ENCODE results near the gene OPA1.
A peak's percentile ranks its signal among the peaks of the same experiment; 100 is the strongest.

OPA1 gene

DNA sequence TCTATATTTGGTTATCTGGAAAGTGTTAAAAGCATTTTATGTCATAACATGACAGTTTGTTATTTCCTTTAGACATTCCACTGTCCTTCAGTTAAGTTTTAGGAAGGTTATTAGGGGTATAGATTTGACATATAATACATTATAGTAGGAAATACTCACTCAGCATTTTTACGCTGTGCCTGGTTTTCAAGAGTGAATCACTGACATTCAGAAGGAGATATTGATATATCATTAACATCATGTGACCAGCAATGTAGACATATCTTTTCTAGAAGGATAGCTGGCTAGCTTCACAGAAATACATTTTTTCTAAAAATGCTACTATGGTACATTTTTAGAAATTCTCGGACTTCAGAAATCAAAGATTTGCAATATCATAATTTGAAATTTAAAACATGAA is 57.6 kb downstream of the OPA1 start:
- DNase-seq: no peak

DNA sequence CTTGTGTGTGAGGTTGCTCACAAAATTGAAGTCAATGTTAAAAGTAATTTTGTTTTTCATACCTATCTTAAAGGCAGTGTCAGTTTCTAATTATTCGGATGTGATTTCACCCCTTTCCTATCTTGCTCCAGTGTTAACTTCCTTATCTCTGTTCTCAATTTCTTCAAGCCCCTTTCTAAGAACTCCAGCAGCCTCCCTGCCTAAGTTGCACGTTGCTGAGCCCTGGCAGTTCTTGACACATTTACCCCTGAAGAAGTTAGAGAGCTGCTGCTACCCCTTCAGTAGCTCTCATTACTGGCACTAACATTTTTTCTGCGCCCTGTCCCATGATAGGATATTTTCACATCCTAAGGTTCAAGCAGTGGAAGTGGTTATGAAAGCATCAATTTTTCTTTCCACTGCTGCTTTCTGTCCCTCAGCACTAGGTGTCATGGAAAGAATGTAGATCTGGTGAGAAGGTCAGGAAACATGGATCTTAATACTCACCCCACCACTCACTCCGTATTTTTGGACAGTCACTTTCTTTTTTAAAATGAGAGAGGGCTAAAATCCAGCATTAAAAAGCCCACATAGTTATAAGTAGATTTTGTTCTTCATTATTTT is 62.9 kb downstream of the OPA1 start:
- DNase-seq: no peak

DNA sequence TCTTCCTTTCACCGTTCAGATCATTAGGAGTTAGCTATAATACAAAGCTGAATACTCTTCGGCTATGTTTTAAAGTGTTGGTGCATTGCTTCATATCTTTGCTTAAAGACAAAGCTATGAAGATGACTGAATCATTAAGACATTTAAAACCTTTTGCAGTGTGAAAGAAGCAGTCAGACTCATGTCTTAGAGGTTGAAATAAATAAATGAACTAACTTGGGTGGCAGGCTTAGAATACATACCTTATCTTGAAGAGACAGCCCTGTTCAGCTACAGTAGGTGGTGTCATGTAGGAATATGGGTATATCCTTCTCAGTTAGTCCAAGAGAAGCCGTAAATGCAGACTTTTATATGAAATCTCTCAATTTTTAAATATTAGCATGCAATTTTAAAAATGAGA is 63.4 kb downstream of the OPA1 start:
- DNase-seq: no peak

DNA sequence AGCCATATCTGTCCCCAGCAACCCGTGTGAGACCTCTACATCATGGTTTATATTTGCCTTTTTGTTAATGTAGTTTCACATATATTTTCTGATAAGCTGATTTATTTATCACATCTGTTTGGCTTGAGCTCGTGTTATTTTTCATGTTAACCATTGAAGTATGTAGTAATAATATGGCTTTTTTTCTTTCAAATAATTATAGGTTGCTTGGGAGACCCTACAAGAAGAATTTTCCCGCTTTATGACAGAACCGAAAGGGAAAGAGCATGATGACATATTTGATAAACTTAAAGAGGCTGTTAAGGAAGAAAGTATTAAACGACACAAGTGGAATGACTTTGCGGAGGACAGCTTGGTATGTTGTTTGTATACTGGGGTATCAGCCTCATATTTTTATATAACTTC is 63.9 kb downstream of the OPA1 start:
- no peak for DNase-seq

DNA sequence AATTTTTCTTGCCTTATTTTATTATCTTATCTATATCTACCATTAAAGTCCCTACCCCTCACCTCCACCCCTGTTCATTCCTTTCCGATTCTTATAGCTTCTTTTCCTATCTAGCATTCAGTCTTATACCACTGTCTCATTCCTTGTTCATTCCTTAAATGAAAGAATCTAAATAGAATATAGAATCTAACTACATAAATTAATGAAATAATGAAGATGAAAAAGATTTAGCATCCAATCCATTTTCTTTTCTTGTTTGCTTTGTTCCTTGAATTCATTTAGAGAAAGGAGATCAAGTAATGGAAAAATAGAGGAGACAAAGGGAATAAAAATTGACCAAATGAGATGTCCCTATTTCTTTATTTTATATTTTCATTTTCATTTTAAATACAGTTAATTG is 67.2 kb downstream of the OPA1 start:
- DNase-seq: no peak

- DNase-seq: no peak
These were observed 67.8 kb downstream of the OPA1 start for GRCh38 chr3:193660698-193661411.

GRCh38 chr3:193662757-193663322 is 69.8 kb downstream of the OPA1 start:
- no peak for DNase-seq

DNA sequence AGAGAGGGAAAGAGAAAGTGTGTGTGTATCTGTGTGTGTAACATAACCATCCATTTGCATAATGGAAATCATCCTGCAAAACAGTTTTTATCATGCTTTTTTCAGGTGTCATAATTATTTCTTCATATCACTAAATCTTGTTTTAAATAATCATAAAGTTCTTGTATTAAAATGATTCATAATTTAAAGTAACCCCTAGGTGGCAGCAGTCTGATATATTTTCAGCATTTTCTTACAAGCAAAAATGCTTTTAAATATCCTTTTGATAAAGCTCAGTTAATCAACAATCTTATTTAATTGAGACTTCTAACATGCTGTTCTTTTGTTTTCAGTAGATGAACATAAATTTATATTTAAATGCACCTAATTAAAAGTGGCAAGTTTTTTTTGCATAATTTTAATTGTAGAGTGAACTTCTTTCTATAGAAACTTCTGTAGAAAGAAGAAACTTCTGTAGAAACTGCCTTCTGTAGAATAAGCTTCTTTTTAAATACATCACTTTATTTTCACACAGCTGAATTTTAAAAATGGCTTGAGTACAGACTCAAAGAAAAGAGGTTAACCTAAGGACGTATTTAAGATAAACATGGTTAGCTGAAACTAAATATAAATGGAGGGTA is 72.5 kb downstream of the OPA1 start:
- DNase-seq: peak in 1 of 5 donors; percentile 35

GRCh38 chr3:193673845-193674244 is 80.8 kb downstream of the OPA1 start:
- DNase-seq: no peak

GRCh38 chr3:193674714-193675113 is 81.7 kb downstream of the OPA1 start:
- no peak for DNase-seq

GRCh38 chr3:193677734-193678133 is 84.7 kb downstream of the OPA1 start:
- no peak for DNase-seq

- DNase-seq: no peak
These were observed 87.2 kb downstream of the OPA1 start for GRCh38 chr3:193680220-193680619.

DNA sequence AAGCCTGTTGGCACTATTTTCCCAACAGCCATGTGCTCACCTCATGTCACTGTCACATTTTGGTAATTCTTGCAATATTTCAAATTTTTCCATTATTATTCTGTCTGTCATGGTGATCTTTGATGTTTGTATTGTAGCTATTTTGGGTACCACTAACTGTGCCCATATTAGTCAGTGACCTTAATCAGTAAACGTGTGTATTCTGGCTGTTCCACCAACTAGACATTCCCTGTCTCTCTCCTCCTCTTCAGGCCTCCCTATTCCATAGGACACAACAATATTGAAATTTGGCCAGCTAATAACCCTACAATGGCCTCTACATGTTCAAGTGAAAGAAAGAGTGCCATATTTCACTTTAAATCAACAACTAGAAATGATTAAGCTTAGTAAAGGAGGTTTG is 88.6 kb downstream of the OPA1 start:
- DNase-seq: no peak

DNA sequence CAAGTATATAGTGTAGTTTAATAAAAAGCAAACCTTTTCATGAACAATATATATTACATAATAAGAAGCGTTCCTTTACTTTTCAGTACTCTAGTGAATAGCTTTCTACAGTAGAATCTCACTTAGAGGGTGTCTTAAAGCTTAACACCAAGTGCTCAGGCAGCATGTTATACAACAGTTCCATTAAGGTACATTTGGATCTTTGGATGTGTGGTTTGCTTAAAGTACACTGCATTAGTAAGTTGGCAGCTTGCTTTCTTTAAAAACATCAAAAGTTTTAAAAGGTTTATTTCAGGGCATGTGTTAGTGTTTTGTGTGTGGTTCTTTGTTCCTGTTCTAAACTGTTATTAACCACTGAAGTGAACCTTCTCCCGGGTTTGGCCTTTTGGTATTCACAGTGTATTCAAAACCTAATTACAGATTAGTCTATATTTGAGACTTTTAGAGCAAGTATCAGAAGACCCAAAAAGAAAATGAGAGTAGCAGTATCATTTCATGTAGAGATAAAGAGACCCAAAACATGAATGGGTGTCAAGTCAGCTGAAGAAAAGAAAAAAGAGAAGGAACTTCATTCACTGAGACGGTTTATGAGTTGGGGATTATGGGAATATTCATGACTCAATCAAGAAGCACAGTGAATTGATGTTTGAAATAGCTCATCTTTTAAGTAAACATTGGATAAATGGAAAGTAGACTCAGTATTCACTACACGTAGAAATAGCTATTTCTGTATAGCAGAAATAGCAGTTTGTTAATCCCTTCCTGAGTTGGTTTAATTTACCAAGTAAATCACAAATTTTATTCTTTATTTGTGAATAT is 93.9 kb downstream of the OPA1 start:
- no peak for DNase-seq

DNA sequence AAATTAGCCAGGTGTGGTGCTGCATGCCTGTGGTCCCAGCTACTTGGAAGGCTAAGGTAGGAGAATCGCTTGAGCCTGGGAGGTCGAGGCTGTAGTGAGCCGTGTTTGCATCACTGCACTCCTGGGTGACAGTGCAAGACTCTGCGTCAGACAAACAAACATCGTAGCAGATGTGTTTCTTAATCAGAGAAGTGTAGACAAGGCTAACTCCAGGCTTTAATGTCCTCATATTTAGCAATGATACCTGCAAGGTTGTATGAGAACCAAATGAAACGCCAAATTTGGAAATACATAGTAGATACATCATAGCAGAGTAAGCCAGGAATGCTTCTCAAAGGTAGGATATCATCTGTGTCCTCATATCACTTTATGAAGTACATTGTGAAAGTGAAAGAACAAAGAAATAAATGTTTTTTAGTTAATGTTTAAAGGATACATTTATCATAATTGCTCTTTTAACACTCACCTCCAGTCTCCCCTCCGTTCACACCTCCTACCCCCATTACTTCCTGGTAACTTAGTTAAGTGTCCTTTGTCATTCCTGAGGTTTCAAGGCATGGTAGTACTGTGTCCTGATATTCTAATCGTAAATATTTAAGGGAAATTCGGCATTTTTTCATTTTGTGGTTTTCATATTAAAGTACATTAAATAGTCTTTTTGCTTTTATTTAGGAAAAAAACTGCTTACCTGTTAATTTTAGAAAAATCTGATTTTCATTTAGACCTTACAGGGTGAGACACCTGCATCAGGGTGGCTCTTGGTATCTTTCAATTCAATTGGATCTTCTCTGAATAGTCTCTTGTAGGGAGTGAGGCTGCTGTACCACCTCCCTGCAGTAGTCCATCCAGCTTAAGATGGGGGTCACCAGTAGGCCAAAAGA is 96.1 kb downstream of the OPA1 start:
- no peak for DNase-seq

- no peak for DNase-seq
These were observed 100.8 kb downstream of the OPA1 start for GRCh38 chr3:193693774-193694173.

- DNase-seq: no peak
These were observed 109.1 kb downstream of the OPA1 start for GRCh38 chr3:193701953-193702635.

- no peak for DNase-seq
These were observed 110.0 kb downstream of the OPA1 start for GRCh38 chr3:193702967-193703366.

- no peak for DNase-seq
These were observed 111.4 kb downstream of the OPA1 start for GRCh38 chr3:193704431-193704830.

DNA sequence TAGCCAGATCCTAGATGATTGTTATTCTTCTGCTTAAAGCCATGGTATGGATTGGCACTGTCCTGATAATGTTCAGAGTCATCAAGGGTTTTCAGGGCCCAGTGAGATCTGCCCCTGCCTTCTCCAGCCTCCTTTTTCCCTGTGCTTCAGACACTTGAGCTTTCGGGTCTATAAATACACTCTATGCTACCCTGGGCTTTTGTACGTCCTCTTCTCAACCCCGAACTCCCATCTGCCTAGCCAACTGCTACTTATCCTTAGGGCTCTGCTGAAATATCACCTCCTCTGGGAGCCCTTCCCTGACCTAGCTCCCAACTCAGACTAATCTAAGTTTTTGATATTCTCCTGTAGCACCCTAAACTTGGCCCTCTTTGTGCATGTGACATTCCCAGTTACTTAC is 115.3 kb downstream of the OPA1 start:
- DNase-seq: no peak

Data from T-helper 1 cell (primary cell).